ENCODE measurements around the gene ANKRD28. TPM values are rescaled to one million over a fixed set of nuclear protein-coding genes. Genes with fewer than 3 reads are reported as not detected.

Gene ANKRD28
- total and polyA plus RNA-seq, 2 of the 13 experiments (the other 11 are each of a cell fraction or from before 2014, with no cell fraction given): 21.0 to 28.9 TPM

GRCh38 chr3:15820911-15821310, 23.1 kb upstream of the ANKRD28 start (continued):
- TF ChIP-seq ZNF136 (CRISPR knock-in tag; IDR thresholded peaks at IDR 0.05; ENCODE audit: low read depth) (no peak), ZUFSP (CRISPR knock-in tag; IDR thresholded peaks at IDR 0.05; ENCODE audit: borderline replicate concordance) (no peak), ETS1 (CRISPR knock-in tag; IDR thresholded peaks at IDR 0.05) (no peak), CAMTA2 (CRISPR knock-in tag; IDR thresholded peaks at IDR 0.05; ENCODE audit: borderline replicate concordance) (no peak)

- no peak for FAIRE-seq
- Histone ChIP-seq H3K9ac (ENCODE audit: insufficient read depth, low read depth, low read length) (no peak overlapping the region), H3K9me3 (ENCODE audit: low read length) (no peaks in the 10 kb centered on the region), H3K36me3 (replicated peaks in 1 of 2; ENCODE audit: control insufficient read depth in 1 of 2, insufficient read depth in 2 of 2, low read length in 2 of 2) (no peaks in the 10 kb centered on the region), H3K27me3 (ENCODE audit: control insufficient read depth in 1 of 2, insufficient read depth in 2 of 2, low read length in 2 of 2) (no peaks in the 10 kb centered on the region), H3K27ac (ENCODE audit: extremely low read length, insufficient read depth, low read length) (no peak overlapping the region), H3K4me2 (ENCODE audit: low read depth, low read length) (no peak overlapping the region), H4K20me1 (ENCODE audit: insufficient read depth, low read length) (peaks cover 15% of the 10 kb centered on the region), H3K4me1 (ENCODE audit: insufficient read depth, low read length) (no peaks in the 10 kb centered on the region), H3K4me3 (replicated peaks in 1 of 3; ENCODE audit: insufficient read depth in 1 of 3, low read depth in 2 of 3, low read length in 3 of 3) (no peak overlapping the region), H3K79me2 (ENCODE audit: insufficient read depth, low read length) (peaks cover 82% of the 10 kb centered on the region), H2AFZ (ENCODE audit: low read length) (no peak overlapping the region)
- ChIA-PET CTCF (ENCODE audit: low intra/inter-chr PET ratio, low total read pairs) (no interaction called here), POLR2A (no interaction called here)
- BruUV-seq (replicated peaks): no TSS peak
- no peak for ATAC-seq
- intact Hi-C loops (cut with micrococcal nuclease; ENCODE audit: unreplicated experiment) (loop anchor here (5.0 to 10.0 kb wide), 3 partner anchors 228 to 425 kb away; no protein-coding TSS in a partner anchor), in situ Hi-C loops (cut with HindIII; ENCODE audit: extremely low pct_ligation_motif_present, low pct_unique_long_range_greater_than_20kb) (no loop called here)
- DNase-seq (ENCODE audit: low spot score): no peak
- no peak for TF ChIP-seq ZFX (CRISPR knock-in tag; IDR thresholded peaks at IDR 0.05; ENCODE audit: low read depth)
- TF ChIP-seq ZNF749 (CRISPR knock-in tag; IDR thresholded peaks at IDR 0.05; ENCODE audit: borderline replicate concordance): no peak
- no peak for TF ChIP-seq ZNF18 (CRISPR knock-in tag; IDR thresholded peaks at IDR 0.05; ENCODE audit: insufficient replicate concordance)
- TF ChIP-seq SATB2 (CRISPR knock-in tag; IDR thresholded peaks at IDR 0.05): no peak
- no peak for TF ChIP-seq ZBTB42 (CRISPR knock-in tag; IDR thresholded peaks at IDR 0.05)
- no peak for TF ChIP-seq ZNF441 (CRISPR knock-in tag; IDR thresholded peaks at IDR 0.05; ENCODE audit: borderline replicate concordance)
- no peak for TF ChIP-seq ZNF460 (CRISPR knock-in tag; IDR thresholded peaks at IDR 0.05; ENCODE audit: borderline replicate concordance)
- TF ChIP-seq GPN1 (CRISPR knock-in tag; IDR thresholded peaks at IDR 0.05; ENCODE audit: borderline replicate concordance): no peak
- TF ChIP-seq ZNF619 (CRISPR knock-in tag; IDR thresholded peaks at IDR 0.05): no peak
- TF ChIP-seq SRF (IDR thresholded peaks at IDR 0.05; ENCODE audit: low read depth, low read length): no peak
- TF ChIP-seq ISX (CRISPR knock-in tag; conservative IDR thresholded peaks at IDR 0.05): no peak
- TF ChIP-seq ZNF790 (CRISPR knock-in tag; IDR thresholded peaks at IDR 0.05; ENCODE audit: borderline replicate concordance): no peak
- no peak for TF ChIP-seq IRF2 (CRISPR knock-in tag; IDR thresholded peaks at IDR 0.05)
- no peak for TF ChIP-seq ATF5 (CRISPR knock-in tag; IDR thresholded peaks at IDR 0.05; ENCODE audit: low read depth)
Measured at GRCh38 chr3:15819576-15819975, 21.8 kb upstream of the ANKRD28 start.

Data from HepG2 (cell line).